ENCODE data around the gene TBC1D5.

The TBC1D5 gene

GRCh38 chr3:17231537-17232261, 510.7 kb downstream of the TBC1D5 start:
- no peak overlapping the region for H3K4me3 ChIP-seq (ENCODE audit: low read depth, low read length)
- DNase-seq (ENCODE audit: low read depth), result no peak

DNA sequence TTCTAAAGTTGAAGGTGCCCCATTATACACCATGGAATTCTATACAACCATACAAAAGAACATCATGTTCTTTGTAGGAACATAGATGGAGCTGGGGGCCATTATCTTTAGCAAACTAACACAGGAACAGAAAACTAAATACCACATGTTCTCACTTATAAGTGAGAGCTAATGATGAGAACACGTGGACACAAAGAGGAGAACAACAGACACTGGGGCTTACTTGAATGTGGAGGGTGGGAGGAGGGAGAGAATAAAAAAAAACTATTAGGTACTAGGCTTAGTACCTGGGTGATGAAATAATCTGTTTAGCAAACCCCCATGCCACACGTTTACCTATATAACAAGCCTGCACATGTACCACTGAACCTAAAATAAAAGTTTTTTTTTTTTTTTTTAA, 515.0 kb downstream of the TBC1D5 start:
- no peak for DNase-seq (ENCODE audit: low read depth)
- no peak overlapping the region for H3K4me3 ChIP-seq (ENCODE audit: low read depth, low read length)

DNA sequence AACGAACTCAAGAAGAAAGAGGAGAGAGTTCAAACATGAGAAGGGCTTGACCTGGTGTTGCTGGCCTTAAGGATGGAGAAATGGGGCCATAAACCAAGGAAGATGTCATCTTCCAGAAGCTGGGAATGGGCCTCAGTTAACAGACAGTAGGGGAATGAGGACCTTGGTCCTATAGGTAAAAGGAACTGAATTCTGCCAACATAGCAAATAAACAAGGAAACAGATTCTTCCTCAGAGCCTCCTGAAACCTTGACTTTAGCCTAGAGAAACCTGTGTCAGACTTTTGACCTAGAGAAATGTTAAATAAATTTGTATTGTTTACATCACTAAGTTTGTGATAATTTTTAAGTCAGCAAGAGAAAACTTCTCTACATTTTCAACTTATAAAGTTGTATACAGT, 520.9 kb downstream of the TBC1D5 start:
- no peak for DNase-seq (ENCODE audit: low read depth)
- no peak overlapping the region for H3K4me3 ChIP-seq (ENCODE audit: low read depth, low read length)

- no peak for DNase-seq (ENCODE audit: low read depth)
- H3K4me3 ChIP-seq (ENCODE audit: low read depth, low read length), result no peak overlapping the region
These were observed 522.8 kb downstream of the TBC1D5 start for GRCh38 chr3:17219593-17219992.

- no peak overlapping the region for H3K4me3 ChIP-seq (ENCODE audit: low read depth, low read length)
- DNase-seq (ENCODE audit: low read depth), result no peak
These were observed 523.8 kb downstream of the TBC1D5 start for GRCh38 chr3:17218587-17218986.

DNA sequence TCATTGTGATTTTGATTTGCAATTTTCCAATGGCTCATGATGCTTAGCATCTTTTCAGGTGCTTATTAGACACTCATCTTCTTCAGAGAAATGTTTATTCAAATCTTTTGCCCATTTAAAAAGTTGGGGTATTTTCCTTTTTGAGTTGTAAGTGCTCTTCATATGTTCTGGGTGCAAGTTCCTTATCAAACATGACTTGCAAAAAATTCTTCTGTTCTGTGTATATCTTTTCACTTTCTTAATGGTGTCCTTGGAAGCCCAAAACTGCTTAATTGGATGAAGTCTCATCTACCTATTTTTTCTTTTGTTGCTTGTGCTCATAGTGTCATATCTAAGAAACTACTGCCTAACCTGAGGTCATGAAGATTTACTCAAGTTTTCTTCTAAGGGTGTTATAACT, 524.8 kb downstream of the TBC1D5 start:
- H3K4me3 ChIP-seq (ENCODE audit: low read depth, low read length), result no peak overlapping the region
- no peak for DNase-seq (ENCODE audit: low read depth)

GRCh38 chr3:17213102-17213501, 529.3 kb downstream of the TBC1D5 start:
- peak; percentile 31 for DNase-seq (ENCODE audit: low read depth)
- no peak overlapping the region for H3K4me3 ChIP-seq (ENCODE audit: low read depth, low read length)

DNA sequence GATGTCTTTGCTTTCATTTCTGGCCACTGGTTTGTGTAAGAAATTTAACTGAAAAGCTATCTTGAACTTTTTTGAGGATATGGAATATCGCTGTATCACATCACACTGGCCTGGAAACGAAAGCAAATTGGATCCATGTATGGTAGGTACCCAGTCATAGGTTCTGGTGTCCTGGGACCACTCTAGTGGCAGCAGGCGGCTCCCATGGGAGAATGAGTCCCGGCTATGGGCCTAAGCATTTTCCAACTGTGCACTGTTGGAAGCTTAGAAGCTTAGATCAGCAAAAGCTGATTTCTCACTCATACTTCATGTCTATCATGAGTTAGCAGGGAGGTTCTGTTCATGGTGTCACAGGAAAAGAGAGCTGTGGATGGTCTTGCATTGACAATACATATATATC, 534.5 kb downstream of the TBC1D5 start:
- no peak for DNase-seq (ENCODE audit: low read depth)

DNA sequence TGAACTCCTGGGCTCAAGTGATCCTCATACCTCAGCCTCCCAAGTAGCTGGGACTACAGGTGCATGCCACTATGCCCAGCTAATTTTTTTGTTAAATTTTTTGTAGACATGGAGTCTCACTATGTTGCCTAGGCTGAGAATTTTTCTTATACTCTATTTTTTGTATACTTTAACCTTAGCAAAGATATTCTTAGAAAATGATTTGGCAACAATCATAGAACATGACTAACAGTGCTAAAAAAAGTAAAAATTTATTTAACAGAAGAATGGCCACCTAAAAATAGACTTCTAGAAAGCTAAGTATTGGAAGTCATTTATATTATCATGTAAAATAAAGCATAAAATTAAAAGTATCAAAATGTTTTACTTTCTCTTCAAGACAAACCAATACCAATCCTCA, 535.4 kb downstream of the TBC1D5 start:
- H3K4me3 ChIP-seq (ENCODE audit: low read depth, low read length), result no peak overlapping the region
- no peak for DNase-seq (ENCODE audit: low read depth)

More for the DNA sequence above, 534.5 kb downstream of the TBC1D5 start:
- no peak overlapping the region for H3K4me3 ChIP-seq (ENCODE audit: low read depth, low read length)

- DNase-seq (ENCODE audit: low read depth), result no peak
- H3K4me3 ChIP-seq (ENCODE audit: low read depth, low read length), result no peak overlapping the region
These were observed 538.3 kb downstream of the TBC1D5 start for GRCh38 chr3:17204049-17204650.

GRCh38 chr3:17201538-17201937, 540.9 kb downstream of the TBC1D5 start:
- H3K4me3 ChIP-seq (ENCODE audit: low read depth, low read length), result no peak overlapping the region
- DNase-seq (ENCODE audit: low read depth), result no peak

DNA sequence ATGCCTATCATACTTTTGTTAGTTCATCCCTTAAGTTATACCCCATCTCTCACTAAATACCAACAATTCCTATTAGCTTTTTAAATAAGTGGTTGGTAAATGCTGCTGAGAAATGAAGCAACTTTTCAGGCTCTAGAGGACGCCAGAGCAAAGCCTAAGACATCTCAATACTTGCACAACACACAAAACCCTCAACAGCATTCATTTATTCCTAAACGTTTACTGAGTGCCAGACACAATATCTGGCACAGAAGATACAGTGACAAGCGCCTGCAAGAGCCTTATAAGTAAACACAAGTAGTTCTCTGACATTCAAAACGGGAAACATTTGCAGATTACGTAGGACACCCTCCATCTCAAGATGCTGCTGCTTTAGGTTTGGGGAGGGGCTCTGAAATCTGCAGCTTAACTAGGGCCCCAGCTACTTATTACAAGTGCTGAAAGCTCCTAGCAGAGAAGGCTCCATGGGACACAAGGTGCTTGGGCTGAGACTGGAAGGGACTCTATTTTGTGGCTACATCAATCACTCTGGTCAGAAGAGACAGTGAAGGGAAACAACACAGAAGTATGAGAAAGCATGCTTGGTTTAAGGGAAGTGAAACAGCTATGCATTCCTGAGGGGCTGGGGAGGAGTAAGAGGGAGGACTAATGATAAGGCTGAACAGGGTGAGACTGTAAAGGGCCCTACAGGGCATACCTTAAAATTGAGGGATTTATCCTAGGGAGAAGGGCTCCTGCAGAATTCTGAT, 546.4 kb downstream of the TBC1D5 start:
- no peak for DNase-seq (ENCODE audit: low read depth)
- no peak overlapping the region for H3K4me3 ChIP-seq (ENCODE audit: low read depth, low read length)

DNA sequence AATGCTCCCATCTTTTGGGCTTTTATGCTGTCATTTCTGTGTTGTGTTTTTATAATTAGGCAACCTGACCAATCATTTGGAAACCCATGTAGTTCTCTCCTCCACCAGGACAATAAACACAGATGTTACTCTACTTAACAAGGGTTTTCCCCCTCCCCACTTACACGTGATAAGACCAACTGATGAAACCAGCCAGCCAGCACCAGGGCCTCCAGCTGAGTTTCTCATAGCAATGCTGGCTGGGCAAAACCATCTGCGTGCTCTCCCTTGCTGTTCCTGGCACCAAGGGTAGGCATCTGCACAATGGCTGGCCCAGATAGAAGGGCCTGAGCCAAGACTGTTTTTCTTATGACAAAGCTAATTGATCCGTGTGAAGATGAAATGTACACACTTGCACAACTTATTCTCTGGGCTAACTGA, 547.2 kb downstream of the TBC1D5 start:
- DNase-seq (ENCODE audit: low read depth), result peak; percentile 43

GRCh38 chr3:17194116-17194515, 548.3 kb downstream of the TBC1D5 start:
- DNase-seq (ENCODE audit: low read depth), result no peak
- H3K4me3 ChIP-seq (ENCODE audit: low read depth, low read length), result no peak overlapping the region

More for the DNA sequence above, 547.2 kb downstream of the TBC1D5 start:
- no peak overlapping the region for H3K4me3 ChIP-seq (ENCODE audit: low read depth, low read length)

- H3K4me3 ChIP-seq (ENCODE audit: low read depth, low read length), result no peak overlapping the region
- DNase-seq (ENCODE audit: low read depth), result no peak
These were observed 549.4 kb downstream of the TBC1D5 start for GRCh38 chr3:17192995-17193394.

DNA sequence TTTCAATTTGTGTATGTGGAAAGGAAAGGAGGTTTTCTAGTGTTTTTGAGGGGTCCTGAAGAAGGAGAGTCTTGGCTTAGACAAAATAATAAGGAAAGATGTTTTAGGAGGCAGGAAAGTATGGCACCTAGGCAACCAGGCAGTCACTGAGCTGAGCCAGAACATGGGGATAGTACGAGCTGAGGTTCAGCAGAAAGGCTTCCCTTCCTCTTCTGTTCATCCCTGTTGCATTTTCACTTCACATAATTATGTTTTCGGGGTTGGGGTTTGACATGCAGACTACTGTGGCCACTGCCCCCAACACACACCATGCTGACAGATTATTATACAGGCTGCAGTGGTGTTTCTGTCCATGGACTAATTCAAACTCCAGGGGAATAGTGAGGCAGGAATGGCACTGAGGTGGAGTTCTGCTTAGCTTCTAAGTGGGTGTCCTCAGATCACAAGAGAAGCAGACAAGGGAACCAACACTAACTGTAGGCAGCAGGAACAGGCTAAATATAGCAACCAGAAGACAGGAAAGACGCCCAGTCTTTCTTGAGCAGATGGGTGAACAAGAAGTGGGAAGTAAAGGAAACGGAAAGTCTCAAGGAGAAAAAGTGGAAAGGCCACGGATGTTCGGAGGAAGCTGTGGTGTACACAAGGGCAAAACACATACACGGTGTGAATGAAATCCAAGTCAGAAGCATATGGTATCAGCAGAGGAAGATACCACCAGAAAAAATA, 551.9 kb downstream of the TBC1D5 start:
- no peak for DNase-seq (ENCODE audit: low read depth)

DNA sequence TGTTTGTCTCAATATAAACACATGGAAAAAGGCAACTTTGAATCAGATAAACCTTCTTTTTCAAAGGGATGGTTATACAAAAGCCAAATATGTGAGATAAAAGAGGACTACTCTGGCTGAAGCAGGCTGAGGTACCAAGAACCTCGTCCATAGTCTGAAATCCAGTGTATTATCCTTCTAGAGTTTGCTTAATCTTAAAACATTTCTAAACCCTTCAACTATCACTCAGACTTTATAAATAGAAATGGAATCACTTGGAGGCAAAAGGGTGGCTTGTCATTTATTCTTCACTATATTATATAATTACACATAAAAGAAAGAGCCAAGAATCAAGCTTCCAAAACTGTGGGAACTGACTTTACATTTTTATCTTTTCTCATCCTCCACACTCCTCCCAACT, 554.1 kb downstream of the TBC1D5 start:
- no peak overlapping the region for H3K4me3 ChIP-seq (ENCODE audit: low read depth, low read length)

More for the DNA sequence above, 551.9 kb downstream of the TBC1D5 start:
- H3K4me3 ChIP-seq (ENCODE audit: low read depth, low read length), result no peak overlapping the region

DNA sequence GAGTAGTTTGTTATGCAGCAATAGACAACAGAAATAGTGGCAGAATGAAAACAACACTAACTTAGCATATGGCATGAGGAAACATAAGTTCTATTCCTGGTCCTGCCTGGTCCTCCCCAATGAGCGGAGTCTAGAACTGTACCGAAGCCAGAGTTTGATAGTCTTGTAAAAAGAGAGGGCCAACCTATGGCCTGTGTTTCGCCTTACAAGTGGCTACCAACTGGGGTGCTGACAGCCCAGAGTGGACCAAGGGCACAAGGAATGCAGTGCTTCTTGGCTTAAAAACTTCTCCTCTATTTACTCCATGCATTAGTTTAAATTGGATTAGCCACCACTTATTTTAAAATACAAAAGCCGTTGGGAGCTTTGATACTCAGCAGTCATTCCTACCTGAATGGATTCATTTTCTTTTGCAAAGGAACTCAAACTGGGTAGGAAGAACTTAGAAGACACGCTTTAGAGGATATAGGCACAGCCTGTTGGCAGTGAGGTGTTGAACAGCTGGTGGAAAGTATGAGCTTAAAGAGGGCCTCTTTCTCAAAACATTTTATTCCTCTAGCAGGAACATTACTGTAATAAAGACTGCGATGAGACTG, 554.7 kb downstream of the TBC1D5 start:
- DNase-seq (ENCODE audit: low read depth), result no peak
- no peak overlapping the region for H3K4me3 ChIP-seq (ENCODE audit: low read depth, low read length)

More for the DNA sequence above, 554.1 kb downstream of the TBC1D5 start:
- no peak for DNase-seq (ENCODE audit: low read depth)

DNA sequence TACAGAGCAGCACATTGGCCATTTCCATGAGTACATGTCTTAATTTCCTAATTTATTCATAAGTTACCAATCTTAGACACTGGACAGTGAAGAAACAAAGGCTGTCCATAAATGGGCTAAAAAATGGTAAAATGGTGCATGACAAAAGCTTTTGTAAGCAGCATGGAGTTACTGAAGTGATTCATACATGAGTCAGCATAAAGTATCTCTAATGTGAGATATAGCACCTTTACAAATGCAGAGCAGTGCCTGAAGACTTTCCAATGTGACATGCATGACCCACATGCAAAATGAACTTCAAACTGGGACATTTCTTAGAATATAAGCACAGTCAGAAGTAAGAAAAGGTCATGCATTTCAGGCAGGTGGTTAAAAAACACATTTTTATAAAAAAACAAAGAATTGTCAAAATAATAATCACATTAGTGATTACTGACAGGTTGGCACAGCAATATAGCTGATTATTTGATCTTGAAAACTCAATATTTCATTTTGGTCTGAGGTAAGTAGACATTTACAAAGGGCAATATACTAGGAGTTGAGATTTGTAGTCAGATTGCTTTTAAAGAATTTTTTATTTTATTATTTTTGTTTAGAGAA, 558.4 kb downstream of the TBC1D5 start:
- no peak overlapping the region for H3K4me3 ChIP-seq (ENCODE audit: low read depth, low read length)

More for the DNA sequence above, 558.4 kb downstream of the TBC1D5 start:
- DNase-seq (ENCODE audit: low read depth), result peak; percentile 33
